Esophagus squamous epithelium (tissue), 5 donors: ENCODE results near the gene SUCLG2. TPM values are rescaled to one million over a fixed set of nuclear protein-coding genes. Genes with fewer than 3 reads are reported as not detected.

Experiments
- DNase-seq: peaks from one replicate; lab custom pipeline; 2025; lab: John Stamatoyannopoulos, UW
- H3K27ac ChIP-seq, 4 donors: fragments of 200-600 bp; sonication (generic); one replicate each; pipeline ENCODE4 v1.5.1; 2016 to 2019; ENCODE audit warnings: mild to moderate bottlenecking in 1 of 4
- H3K27me3 ChIP-seq, 4 donors: fragments of 200-600 bp; sonication (generic); 1 replicate in 3 of 4; 2 replicates in 1 of 4; pipeline versions ENCODE4 v1.5.1 to v1.6.0; 2017 to 2021; ENCODE audit warnings: antibody characterized with exemption in 1 of 4
- H3K36me3 ChIP-seq, 3 donors: fragments of 200-600 bp; sonication (generic); one replicate each; pipeline ENCODE4 v1.5.1; 2016 to 2019
- H3K4me1 ChIP-seq, 3 donors: fragments of 200-600 bp; sonication (generic); one replicate each; pipeline ENCODE4 v1.5.1; 2017 to 2019
- H3K4me3 ChIP-seq, 4 donors: fragments of 200-600 bp; sonication (generic); 1 replicate in 3 of 4; 2 replicates in 1 of 4; pipeline ENCODE4 v1.5.1; 2016 to 2019; ENCODE audit warnings: mild to moderate bottlenecking in 2 of 4, moderate library complexity in 1 of 4
- H3K9me3 ChIP-seq, 3 donors: fragments of 200-600 bp; sonication (generic); one replicate each; pipeline ENCODE4 v1.5.1; 2016 to 2019
- CTCF ChIP-seq, 6 experiments: fragments of 450-650 bp in 4 of 6; fragments of 200-600 bp in 2 of 6; sonication (generic) in 2 of 6; IDR thresholded peaks; one replicate each; pipeline ENCODE4 v1.5.1; 2016 to 2019; ENCODE audit warnings: antibody characterized with exemption in 6 of 6, mild to moderate bottlenecking in 4 of 6, moderate library complexity in 4 of 6
- POLR2A ChIP-seq, 4 donors: fragments of 450-650 bp; IDR thresholded peaks; one replicate each; pipeline ENCODE4 v1.6.1; 2017; ENCODE audit warnings: antibody characterized with exemption in 4 of 4, mild to moderate bottlenecking in 4 of 4, moderate library complexity in 3 of 4
- WGBS, 2 donors: methylation state at CpG; one replicate each; pipeline ENCODE4 v1.1.5; 2018; 5-methylcytosine and 5-hydroxymethylcytosine counted together
- intact Hi-C: fragments of 100-400 bp; cut with DNase I; formaldehyde crosslinking; loops from one replicate; pipeline ENCODE4 v1.15.0; 2022
- total RNA-seq, 4 donors: library from RNA; depleted of rRNA; stranded (reverse); fragments of >200 nt; gene quantifications; one replicate each; pipeline ENCODE4 v1.1.0, GENCODE V29; 2016
- donor health status: DM: yes; HTN: yes; CAD: no.

The SUCLG2 gene
- total RNA-seq, 4 donors from 2014 or later = 29.4 to 55.4 (median 38.8) TPM

GRCh38 chr3:67382536-67382935 is 271.9 kb downstream of the SUCLG2 start:
- Histone ChIP-seq H3K36me3 (peaks cover 0 to 7% (median 0%) of the 10 kb centered on the region in 3 donors), H3K9me3 (no peaks in the 10 kb centered on the region), H3K27me3 (no peaks in the 10 kb centered on the region), H3K4me1 (no peaks in the 10 kb centered on the region), H3K27ac (no peak overlapping the region), H3K4me3 (no peak overlapping the region)
- intact Hi-C loops = no loop called here
- TF ChIP-seq POLR2A (IDR thresholded peaks at IDR 0.05) (no peak), CTCF (IDR thresholded peaks at IDR 0.05) (no peak)
- WGBS, 2 donors = 72 to 81% methylated on average over 4 of the region's 4 CpGs
- no peak for DNase-seq

DNA sequence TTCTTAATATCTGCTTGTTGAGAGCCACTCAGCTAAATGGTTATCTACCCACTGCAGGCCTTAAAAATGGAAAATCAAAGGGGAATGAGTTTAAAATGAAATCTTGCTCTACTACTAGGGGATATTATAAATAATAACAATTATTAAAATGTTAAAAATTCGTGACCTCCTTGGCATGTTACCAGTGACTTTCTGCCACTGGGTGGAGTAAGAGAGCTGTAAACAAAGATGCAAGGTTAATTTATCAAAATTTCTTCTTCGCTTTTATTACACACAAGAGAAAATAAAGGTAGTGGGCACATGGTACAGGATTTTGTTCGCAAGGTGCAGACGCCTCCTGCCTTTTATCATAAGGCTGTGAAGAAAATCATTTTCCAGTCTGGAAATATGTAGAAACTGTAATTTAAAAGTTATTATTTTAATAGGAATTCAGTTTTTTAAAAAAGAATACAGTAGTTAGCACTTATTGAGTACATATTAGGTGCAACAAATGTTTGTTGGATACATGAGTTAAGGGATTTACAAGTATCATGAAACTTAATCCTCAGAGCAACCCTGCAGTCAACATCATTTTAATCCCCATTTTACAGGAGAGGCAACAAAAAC is 272.6 kb downstream of the SUCLG2 start:
- H3K4me3 ChIP-seq = no peak overlapping the region
- H3K27ac ChIP-seq = no peak overlapping the region
- H3K4me1 ChIP-seq = no peaks in the 10 kb centered on the region
- intact Hi-C loops = no loop called here
- no peaks in the 10 kb centered on the region for H3K9me3 ChIP-seq
- TF ChIP-seq CTCF (IDR thresholded peaks at IDR 0.05) = peak; percentile 32 to 67 (median 41)
- TF ChIP-seq POLR2A (IDR thresholded peaks at IDR 0.05) = no peak
- H3K36me3 ChIP-seq = peaks cover 0 to 7% (median 0%) of the 10 kb centered on the region in 3 donors
- no peaks in the 10 kb centered on the region for H3K27me3 ChIP-seq
- no peak for DNase-seq
- WGBS, 2 donors = 48 to 60% methylated on average over 4 of the region's 4 CpGs

- H3K27ac ChIP-seq = no peak overlapping the region
- no peaks in the 10 kb centered on the region for H3K9me3 ChIP-seq
- H3K27me3 ChIP-seq = no peaks in the 10 kb centered on the region
- H3K4me1 ChIP-seq = no peaks in the 10 kb centered on the region
- TF ChIP-seq CTCF (IDR thresholded peaks at IDR 0.05) (no peak), POLR2A (IDR thresholded peaks at IDR 0.05) (no peak)
- intact Hi-C loops = no loop called here
- no peak for DNase-seq
- H3K4me3 ChIP-seq = no peak overlapping the region
- peaks cover 0 to 7% (median 0%) of the 10 kb centered on the region in 3 donors for H3K36me3 ChIP-seq
- WGBS, 2 donors = 94 to 100% methylated on average over 2 of the region's 2 CpGs
Observed at GRCh38 chr3:67380118-67380517, 274.3 kb downstream of the SUCLG2 start.

- Histone ChIP-seq H3K4me1 (no peaks in the 10 kb centered on the region), H3K4me3 (no peak overlapping the region), H3K36me3 (peaks cover 0 to 16% (median 0%) of the 10 kb centered on the region in 3 donors), H3K27me3 (no peaks in the 10 kb centered on the region), H3K9me3 (no peaks in the 10 kb centered on the region), H3K27ac (no peak overlapping the region)
- WGBS, 2 donors = 64 to 76% methylated on average over 3 of the region's 3 CpGs
- TF ChIP-seq CTCF (IDR thresholded peaks at IDR 0.05) (no peak), POLR2A (IDR thresholded peaks at IDR 0.05) (no peak)
- no peak for DNase-seq
- intact Hi-C loops = no loop called here
Observed at GRCh38 chr3:67377299-67377698, 277.1 kb downstream of the SUCLG2 start.

GRCh38 chr3:67376416-67376815 is 278.0 kb downstream of the SUCLG2 start:
- intact Hi-C loops = no loop called here
- no peak for DNase-seq
- Histone ChIP-seq H3K27ac (no peak overlapping the region), H3K9me3 (no peaks in the 10 kb centered on the region), H3K4me3 (no peak overlapping the region), H3K27me3 (no peaks in the 10 kb centered on the region), H3K4me1 (no peaks in the 10 kb centered on the region), H3K36me3 (peaks cover 0 to 16% (median 0%) of the 10 kb centered on the region in 3 donors)
- TF ChIP-seq CTCF (IDR thresholded peaks at IDR 0.05) (no peak), POLR2A (IDR thresholded peaks at IDR 0.05) (no peak)
- 92 to 100% methylated on average over 1 of the region's 1 CpG for WGBS, 2 donors
